DMS153 (cell line): ENCODE results near the gene CDK14.
"Not testable (repeated sequence)": the region's sequence is repeated elsewhere in the genome, so short reads cannot be mapped to it uniquely, and the experiment has no call there.

Source experiments
- DNase-seq: peaks from one replicate; lab custom pipeline; 2025; lab: John Stamatoyannopoulos, UW

The CDK14 gene

GRCh38 chr7:90719155-90719554, 123.0 kb downstream of the CDK14 start:
- DNase-seq, result no peak

GRCh38 chr7:90720984-90721760, 125.1 kb downstream of the CDK14 start:
- no peak for DNase-seq

GRCh38 chr7:90721869-90722431, 125.8 kb downstream of the CDK14 start:
- no peak for DNase-seq

- DNase-seq, result no peak
Measured at GRCh38 chr7:90723233-90723632, 127.1 kb downstream of the CDK14 start.

- DNase-seq, result no peak
Measured at GRCh38 chr7:90723866-90724265, 127.7 kb downstream of the CDK14 start.

- no peak for DNase-seq
Measured at GRCh38 chr7:90726120-90726519, 130.0 kb downstream of the CDK14 start.

- DNase-seq, result no peak
Measured at GRCh38 chr7:90726623-90727022, 130.5 kb downstream of the CDK14 start.

- no peak for DNase-seq
Measured at GRCh38 chr7:90727412-90727811, 131.3 kb downstream of the CDK14 start.

- DNase-seq, result no peak
Measured at GRCh38 chr7:90728568-90728967, 132.4 kb downstream of the CDK14 start.

- DNase-seq, result not testable (repeated sequence)
Measured at GRCh38 chr7:90735611-90736280, 139.6 kb downstream of the CDK14 start.

GRCh38 chr7:90736316-90736715, 140.2 kb downstream of the CDK14 start:
- no peak for DNase-seq

- no peak for DNase-seq
Measured at GRCh38 chr7:90736968-90737939, 141.1 kb downstream of the CDK14 start.

- no peak for DNase-seq
Measured at GRCh38 chr7:90738249-90738648, 142.1 kb downstream of the CDK14 start.

- no peak for DNase-seq
Measured at GRCh38 chr7:90739716-90740115, 143.6 kb downstream of the CDK14 start.

- no peak for DNase-seq
Measured at GRCh38 chr7:90740386-90740785, 144.3 kb downstream of the CDK14 start.

- DNase-seq, result no peak
Measured at GRCh38 chr7:90743626-90744025, 147.5 kb downstream of the CDK14 start.

- no peak for DNase-seq
Measured at GRCh38 chr7:90747516-90747915, 151.4 kb downstream of the CDK14 start.

- DNase-seq, result peak; percentile 34
Measured at GRCh38 chr7:90749262-90749661, 153.1 kb downstream of the CDK14 start.

GRCh38 chr7:90749774-90750173, 153.7 kb downstream of the CDK14 start:
- DNase-seq, result peak; percentile 30

- DNase-seq, result no peak
Measured at GRCh38 chr7:90751595-90751994, 155.5 kb downstream of the CDK14 start.

GRCh38 chr7:90752051-90752450, 155.9 kb downstream of the CDK14 start:
- no peak for DNase-seq

GRCh38 chr7:90755041-90755440, 158.9 kb downstream of the CDK14 start:
- DNase-seq, result no peak
